HG03460 (cell line): ENCODE measurements around the gene MTMR6.

Source experiments
- ATAC-seq: cut with Tn5 transposase; IDR thresholded peaks from one replicate; pipeline ENCODE4 v1.9.1; 2021; ENCODE audit not compliant: unreplicated experiment

Gene MTMR6

GRCh38 chr13:25281193-25281934, 5.9 kb downstream of the MTMR6 start:
- peak; percentile 63 for ATAC-seq

DNA sequence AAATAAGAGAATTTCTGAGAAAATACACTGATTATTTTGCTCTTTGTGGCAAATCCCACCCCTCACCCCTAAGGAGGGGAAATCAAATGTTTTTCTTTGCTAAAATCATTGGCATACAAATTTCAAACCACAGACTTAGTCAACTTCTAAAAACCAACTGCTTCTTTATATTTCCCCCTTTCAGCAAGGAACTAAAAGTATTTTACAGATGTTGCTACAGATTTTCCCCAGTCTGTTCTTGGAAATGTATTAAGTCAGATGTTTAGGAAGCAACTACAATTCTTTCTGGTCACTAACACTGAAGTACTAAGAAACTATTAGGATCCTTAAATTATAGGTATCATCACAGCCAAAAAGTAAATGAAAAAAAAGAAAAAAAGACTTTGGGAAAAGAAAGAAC, 6.9 kb downstream of the MTMR6 start:
- ATAC-seq, result no peak

DNA sequence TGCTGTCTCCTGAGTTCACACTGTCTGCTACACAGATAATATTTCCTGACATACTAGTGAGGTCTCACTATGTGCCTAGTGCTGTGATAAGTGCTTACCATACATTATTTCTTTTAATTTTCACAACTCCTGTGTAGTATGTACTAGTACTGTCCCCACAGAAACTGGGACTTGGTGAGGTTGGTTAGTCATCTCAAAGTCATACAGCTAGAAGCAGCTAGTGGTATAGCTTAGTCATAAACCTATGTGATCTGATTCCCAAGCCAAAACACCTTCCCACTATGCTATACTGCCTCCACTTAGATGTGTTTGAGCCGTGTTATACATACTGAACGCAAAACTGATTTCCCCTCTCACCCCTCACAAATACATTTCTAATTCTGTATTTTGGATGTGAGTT, 10.5 kb downstream of the MTMR6 start:
- no peak for ATAC-seq

- no peak for ATAC-seq
Observed at GRCh38 chr13:25268561-25268960, 18.7 kb downstream of the MTMR6 start.

- no peak for ATAC-seq
Observed at GRCh38 chr13:25267715-25268114, 19.6 kb downstream of the MTMR6 start.

DNA sequence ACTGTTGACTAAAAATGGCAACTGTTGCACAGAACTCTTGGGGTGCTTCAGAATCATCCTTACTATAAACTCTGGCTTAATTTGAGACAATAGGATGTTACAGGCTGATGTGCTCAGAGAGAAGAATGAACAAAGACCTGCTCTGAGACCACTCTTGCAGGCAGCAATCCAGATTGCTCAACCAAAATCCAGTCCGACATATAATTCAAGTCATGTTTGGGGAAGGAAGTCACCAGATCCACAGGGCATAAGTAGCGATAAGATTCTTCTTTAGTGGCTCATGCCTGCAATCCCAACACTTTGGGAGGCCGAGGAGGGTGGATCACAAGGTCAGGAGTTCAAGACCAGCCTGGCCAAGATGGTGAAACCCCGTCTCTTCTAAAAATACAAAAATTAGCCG, 20.6 kb downstream of the MTMR6 start:
- no peak for ATAC-seq

DNA sequence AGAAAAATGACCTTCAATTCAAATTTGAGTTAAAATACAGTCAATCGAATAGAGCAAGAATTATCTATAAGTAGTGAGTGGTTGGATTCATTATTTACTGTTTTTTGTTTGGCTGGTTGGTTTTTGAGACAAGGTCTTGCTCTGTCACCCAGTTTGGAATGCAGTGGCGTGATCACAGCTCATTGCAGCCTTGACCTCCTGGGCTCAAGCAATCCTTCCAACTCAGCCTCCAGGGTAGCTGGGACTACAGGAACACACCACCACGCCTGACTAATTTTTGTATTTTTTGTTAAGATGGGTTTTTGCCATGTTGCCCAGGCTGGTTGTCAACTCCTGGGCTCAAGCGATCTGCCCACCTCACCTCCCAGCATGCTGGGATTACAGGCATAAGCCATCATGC, 25.0 kb downstream of the MTMR6 start:
- ATAC-seq, result no peak

DNA sequence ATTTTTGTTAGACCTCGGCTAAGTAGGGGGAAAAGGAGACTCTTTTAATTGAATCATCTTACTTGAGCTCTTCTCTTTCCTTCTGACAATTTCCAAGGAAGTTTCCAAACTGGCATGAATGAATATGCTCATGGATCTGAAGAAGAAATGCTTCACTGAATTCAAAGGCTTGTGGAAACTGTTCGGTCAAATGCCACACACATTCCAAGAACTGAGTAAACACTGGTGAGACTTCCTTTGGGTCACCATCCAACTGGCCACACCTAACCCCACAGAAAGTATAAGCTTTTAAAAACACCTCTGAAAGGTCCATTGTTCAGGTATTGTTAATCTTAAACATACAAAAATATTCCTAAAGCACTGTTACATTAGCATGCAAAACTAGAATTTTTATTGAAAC, 33.6 kb downstream of the MTMR6 start:
- ATAC-seq, result no peak

GRCh38 chr13:25252752-25253151, 34.5 kb downstream of the MTMR6 start:
- no peak for ATAC-seq

DNA sequence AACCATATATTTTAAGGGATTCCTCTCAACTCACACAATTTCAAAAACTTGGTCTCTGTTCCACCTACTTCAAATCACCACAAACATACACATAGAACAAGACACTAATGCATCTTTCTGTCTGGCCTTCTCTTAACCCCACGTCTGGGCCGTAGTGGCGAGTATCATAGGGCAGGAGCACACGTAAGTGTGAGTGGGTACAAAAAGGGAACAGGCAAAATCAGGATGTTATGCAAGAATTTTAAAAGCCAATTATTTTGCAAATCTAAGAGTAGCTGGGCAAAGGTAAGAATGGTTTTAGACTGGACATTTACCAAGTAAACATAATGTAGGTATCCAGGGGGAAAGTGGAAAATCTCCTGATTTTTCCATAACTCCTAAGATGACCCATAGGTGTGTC, 35.1 kb downstream of the MTMR6 start:
- no peak for ATAC-seq

DNA sequence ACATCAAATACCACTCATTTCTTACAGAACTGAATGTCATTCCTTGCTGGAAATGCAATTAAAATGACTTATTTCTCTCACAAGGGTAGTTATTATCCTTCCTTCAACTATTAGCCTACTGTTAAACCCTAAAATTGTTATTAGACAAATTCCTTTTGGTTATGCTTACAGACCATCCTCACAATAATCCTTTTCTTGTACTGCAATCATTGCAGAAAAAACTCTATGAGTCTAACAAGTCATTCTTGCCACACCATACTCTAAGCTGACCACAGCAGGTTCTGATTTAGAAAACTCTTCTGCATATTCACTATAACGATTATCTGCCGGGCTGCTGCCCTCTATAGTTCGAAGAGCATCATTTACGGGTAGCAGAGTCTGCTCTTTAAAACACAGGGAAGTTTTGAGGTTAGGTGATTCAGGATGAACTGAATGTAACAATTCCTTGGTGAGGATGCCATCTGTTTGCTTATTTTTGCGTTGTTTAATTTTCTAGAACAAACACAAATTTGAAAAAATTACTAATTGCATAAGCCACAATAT, 38.2 kb downstream of the MTMR6 start:
- ATAC-seq, result peak; percentile 64

DNA sequence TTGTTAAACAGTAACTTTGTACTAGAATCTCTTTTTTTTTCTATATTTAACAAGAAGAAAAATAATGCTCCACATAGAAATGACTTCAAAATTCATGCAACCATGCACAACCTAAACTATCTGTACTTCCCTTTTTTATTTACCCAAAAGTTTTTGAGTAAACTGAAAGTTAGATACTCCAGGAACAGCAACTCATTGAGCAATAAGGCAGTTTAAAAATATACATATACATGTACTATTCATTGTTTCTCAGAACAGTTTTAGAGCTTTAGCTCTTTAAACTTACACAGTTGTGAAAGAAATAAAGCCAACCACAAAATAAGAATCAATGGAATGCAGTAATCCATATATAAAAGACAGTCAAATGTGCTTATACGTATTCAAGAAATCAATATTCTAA, 39.2 kb downstream of the MTMR6 start:
- no peak for ATAC-seq

GRCh38 chr13:25247360-25247759, 39.9 kb downstream of the MTMR6 start:
- ATAC-seq, result no peak

DNA sequence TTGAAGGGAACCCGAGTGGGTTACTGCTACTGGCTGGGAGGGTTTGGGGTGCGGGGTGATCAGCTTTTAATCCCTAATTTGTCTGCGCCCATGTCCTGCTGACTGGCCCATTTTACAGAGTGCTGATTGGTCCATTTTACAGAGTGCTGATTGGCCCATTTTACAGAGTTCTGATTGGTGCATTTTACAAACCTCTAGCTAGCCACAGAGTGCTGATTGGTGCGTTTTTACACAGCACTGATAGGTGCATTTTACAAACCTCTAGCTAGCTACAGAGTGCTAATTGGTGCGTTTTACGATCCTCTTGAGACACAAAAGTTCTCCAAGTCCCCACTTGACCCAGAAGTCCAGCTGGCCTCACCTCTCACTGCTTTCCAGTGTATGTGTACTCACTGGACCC, 43.2 kb downstream of the MTMR6 start:
- ATAC-seq, result no peak

DNA sequence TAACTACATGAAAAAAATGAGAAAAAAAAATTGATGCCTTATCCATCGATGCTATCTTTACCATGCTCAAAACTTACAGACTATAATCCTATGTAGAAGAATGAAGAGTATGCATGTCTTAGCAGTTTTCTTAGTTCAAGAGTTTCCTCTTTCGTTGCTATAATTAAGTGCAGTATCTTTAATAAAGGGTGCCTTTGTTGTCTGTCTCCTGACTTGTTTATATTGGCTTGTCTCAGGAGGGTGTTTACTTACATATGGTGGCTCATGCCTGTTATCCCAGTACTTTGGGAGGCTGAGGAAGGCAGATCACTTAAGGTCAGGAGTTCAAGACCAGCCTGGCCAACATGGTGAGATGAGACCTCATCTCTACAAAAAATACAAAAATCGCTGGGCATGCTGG, 44.3 kb downstream of the MTMR6 start:
- ATAC-seq, result no peak

GRCh38 chr13:25241007-25241406, 46.3 kb downstream of the MTMR6 start:
- ATAC-seq, result no peak

GRCh38 chr13:25237083-25237482, 50.2 kb downstream of the MTMR6 start:
- no peak for ATAC-seq

GRCh38 chr13:25233861-25234260, 53.4 kb downstream of the MTMR6 start:
- ATAC-seq, result no peak

- ATAC-seq, result no peak
Observed at GRCh38 chr13:25232937-25233515, 54.3 kb downstream of the MTMR6 start.

DNA sequence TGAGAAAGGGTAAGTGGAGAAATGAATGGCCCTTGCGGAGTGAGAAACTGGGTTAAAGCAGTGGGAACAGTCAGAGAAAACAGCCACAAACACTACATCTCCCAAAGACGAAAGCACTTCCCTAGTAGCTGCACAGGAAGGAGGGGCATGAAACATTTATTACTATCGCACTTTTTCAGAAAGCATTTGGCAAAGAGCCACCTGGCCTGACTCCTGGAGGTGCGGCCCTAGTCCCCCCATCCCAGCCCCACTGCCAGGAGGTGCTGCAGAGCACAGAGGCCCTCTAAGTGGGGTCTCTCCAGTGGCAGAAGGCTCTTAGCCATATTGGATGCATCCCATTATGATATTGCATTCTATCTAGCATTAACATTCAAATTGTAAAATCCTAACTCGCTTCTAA, 55.8 kb downstream of the MTMR6 start:
- ATAC-seq, result no peak

DNA sequence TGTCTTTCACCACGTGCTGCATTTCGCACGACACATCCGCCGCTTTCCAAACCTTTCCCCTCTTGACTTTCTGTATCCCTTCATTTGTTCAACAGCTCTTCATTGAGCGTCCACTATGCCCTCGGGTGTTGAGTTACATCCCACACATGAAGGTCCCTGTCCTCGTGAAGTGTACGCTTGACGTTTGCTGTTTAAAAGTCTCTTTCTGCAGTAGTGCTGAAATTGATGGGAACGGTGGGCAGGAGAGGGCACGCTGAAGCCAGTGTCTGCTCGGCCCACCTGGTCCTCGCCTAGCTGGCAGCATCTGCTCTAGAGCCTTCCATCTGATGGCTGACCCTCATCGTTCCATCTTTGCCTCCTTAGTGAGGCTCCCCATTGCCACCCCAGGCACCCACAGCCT, 59.6 kb downstream of the MTMR6 start:
- ATAC-seq, result no peak

- no peak for ATAC-seq
Observed at GRCh38 chr13:25225970-25226369, 61.3 kb downstream of the MTMR6 start.

DNA sequence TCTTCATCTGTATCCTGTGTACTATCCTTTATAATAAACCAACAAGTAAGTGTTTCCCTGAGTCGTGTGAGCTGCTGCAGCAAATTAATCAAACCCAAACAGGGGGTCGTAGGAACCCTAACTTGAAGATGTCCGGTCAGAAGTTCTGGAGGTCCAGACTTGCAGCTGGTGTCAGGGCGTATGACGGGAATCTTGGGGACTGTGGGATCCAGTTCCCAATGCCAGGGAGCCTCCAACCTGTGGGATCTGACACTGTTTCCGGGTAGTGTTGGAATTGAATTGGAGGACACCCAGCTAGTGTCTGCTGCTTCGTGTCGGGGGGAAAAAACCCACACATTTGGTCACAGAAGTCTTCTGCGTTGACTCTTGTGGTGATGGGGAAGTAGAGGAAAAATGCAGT, 63.1 kb downstream of the MTMR6 start:
- no peak for ATAC-seq
